OCI-LY1 (cell line): ENCODE results near the gene LMNA.
"Not testable (repeated sequence)": the region's sequence is repeated elsewhere in the genome, so short reads cannot be mapped to it uniquely, and the experiment has no call there.

Experiments used
- EZH2 ChIP-seq: fragments of 200-600 bp; sonication (generic), shearing (Covaris generic); IDR thresholded peaks from 2 replicates; pipeline ENCODE4 v1.8.0; 2017; ENCODE audit warnings: borderline replicate concordance, mixed run types, mild to moderate bottlenecking, antibody characterized with exemption, low read length, moderate library complexity, mixed read lengths
- TF ChIP-seq, protein P1 (sequence below): fragments of 200-600 bp; sonication (generic), shearing (Covaris generic); IDR thresholded peaks from 2 replicates; pipeline ENCODE4 v1.5.1; 2017; ENCODE audit warnings: mild to moderate bottlenecking, antibody characterized with exemption, low read length, moderate library complexity, mixed read lengths

GRCh38 chr1:156181391-156181924, 66.9 kb downstream of the LMNA start:
- TF ChIP-seq, protein P1, sequence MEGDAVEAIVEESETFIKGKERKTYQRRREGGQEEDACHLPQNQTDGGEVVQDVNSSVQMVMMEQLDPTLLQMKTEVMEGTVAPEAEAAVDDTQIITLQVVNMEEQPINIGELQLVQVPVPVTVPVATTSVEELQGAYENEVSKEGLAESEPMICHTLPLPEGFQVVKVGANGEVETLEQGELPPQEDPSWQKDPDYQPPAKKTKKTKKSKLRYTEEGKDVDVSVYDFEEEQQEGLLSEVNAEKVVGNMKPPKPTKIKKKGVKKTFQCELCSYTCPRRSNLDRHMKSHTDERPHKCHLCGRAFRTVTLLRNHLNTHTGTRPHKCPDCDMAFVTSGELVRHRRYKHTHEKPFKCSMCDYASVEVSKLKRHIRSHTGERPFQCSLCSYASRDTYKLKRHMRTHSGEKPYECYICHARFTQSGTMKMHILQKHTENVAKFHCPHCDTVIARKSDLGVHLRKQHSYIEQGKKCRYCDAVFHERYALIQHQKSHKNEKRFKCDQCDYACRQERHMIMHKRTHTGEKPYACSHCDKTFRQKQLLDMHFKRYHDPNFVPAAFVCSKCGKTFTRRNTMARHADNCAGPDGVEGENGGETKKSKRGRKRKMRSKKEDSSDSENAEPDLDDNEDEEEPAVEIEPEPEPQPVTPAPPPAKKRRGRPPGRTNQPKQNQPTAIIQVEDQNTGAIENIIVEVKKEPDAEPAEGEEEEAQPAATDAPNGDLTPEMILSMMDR, result not testable (repeated sequence)
- TF ChIP-seq EZH2, result not testable (repeated sequence)
